Cardiac fibroblast (primary cell): ENCODE measurements around the gene CYP11A1.

Experiments
- DNase-seq, 2 donors: peaks; one replicate each; pipeline versions ENCODE4 v3.0.0 to v3.0.0-alpha.2; 2010; ENCODE audit warnings: low read depth in 2 of 2
- H3K4me3 ChIP-seq, 2 donors: replicated peaks in 1 of 2; 1 replicate in 1 of 2; 2 replicates in 1 of 2; pipeline ENCODE4 v1.5.1; 2011; ENCODE audit warnings: low read depth in 2 of 2, low read length in 2 of 2, mild to moderate bottlenecking in 2 of 2, moderate library complexity in 1 of 2
- TF ChIP-seq, protein P1 (sequence below): IDR thresholded peaks from one replicate; pipeline ENCODE4 v1.5.1; 2011; ENCODE audit warnings: low read depth, mild to moderate bottlenecking, low read length, inconsistent platforms

The CYP11A1 gene

GRCh38 chr15:74336061-74337005 is 31.1 kb downstream of the CYP11A1 start:
- TF ChIP-seq, protein P1, sequence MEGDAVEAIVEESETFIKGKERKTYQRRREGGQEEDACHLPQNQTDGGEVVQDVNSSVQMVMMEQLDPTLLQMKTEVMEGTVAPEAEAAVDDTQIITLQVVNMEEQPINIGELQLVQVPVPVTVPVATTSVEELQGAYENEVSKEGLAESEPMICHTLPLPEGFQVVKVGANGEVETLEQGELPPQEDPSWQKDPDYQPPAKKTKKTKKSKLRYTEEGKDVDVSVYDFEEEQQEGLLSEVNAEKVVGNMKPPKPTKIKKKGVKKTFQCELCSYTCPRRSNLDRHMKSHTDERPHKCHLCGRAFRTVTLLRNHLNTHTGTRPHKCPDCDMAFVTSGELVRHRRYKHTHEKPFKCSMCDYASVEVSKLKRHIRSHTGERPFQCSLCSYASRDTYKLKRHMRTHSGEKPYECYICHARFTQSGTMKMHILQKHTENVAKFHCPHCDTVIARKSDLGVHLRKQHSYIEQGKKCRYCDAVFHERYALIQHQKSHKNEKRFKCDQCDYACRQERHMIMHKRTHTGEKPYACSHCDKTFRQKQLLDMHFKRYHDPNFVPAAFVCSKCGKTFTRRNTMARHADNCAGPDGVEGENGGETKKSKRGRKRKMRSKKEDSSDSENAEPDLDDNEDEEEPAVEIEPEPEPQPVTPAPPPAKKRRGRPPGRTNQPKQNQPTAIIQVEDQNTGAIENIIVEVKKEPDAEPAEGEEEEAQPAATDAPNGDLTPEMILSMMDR: no peak
- peak; percentile 45 to 55 for DNase-seq
- no peak overlapping the region for H3K4me3 ChIP-seq

DNA sequence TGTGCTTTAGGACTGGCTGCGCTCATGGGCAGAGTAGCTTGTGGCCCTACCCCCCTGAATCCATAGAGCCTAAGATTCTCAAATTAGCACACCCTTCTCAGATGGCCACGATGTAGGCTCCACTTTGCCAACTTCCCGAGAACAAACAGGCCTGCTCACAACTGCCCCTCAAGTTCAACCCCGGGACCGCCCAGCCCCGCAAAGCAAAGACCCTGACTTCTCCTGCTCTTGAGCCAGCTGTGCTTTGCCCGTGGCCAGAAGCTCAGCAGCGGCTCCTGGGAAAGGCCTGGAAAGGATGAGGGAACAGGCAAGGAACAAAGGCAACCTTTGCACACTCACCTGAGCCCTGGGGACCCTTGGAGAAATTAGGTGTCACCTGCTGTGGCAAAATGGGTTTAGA is 32.0 kb downstream of the CYP11A1 start:
- no peak overlapping the region for H3K4me3 ChIP-seq
- DNase-seq: no peak
- TF ChIP-seq, protein P1: no peak

DNA sequence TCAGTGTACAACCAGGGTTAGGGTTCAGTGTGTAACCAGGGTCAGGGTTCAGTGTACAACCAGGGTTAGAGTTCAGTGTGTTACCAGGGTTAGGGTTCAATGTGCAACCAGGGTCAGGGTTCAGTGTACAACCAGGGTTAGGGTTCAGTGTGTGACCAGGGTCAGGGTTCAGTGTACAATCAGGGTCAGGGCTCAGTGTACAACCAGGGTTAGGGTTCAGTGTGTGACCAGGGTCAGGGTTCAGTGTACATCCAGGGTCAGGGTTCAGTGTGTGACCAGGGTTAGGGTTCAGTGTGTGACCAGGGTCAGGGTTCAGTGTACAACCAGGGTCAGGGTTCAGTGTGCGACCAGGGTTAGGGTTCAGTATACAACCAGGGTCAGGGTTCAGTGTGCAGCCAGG is 33.3 kb downstream of the CYP11A1 start:
- no peak for DNase-seq
- H3K4me3 ChIP-seq: no peak overlapping the region
- TF ChIP-seq, protein P1: no peak

DNA sequence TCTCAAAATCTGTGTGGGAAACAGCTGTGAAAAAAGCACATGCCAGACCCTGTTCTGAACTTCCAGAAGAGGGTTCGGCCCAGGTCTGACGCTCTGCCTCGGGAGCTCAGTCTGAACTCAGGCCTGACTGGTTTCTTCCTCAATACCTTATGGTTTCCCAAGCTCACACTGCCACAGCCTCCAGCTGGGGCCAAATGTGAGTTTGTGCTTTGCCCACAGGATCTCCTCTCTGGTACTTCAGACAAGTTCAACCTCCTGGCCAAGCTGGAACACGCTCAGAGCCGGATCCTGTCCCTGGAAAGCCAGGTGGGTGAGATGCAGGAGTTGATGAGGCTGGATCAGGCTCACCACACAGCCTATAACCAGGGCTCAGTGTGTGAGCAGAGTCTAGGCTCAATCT is 33.8 kb downstream of the CYP11A1 start:
- DNase-seq: no peak
- TF ChIP-seq, protein P1: no peak

DNA sequence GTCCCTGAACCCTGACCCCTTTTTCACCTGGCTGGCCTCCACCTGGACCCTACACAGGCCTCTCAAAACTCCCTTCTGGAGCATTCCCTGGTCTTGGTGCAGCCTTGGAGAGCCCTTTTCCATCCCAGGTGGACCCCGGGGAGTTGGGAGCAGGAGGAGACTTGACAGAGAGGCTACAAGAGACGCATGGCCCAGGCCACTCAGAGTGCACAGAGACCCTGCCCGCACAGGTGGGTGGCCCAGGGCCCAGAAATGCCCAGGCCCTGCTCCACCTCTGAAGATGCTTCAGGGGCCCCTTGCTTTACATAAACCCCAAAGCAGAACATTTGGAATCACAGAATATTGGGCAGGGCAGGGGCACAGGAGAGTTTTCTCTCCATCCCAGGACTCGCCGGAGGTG is 34.4 kb downstream of the CYP11A1 start:
- H3K4me3 ChIP-seq: no peak overlapping the region
- TF ChIP-seq, protein P1: no peak
- DNase-seq: no peak

More for the DNA sequence above, 33.8 kb downstream of the CYP11A1 start:
- H3K4me3 ChIP-seq: no peak overlapping the region

DNA sequence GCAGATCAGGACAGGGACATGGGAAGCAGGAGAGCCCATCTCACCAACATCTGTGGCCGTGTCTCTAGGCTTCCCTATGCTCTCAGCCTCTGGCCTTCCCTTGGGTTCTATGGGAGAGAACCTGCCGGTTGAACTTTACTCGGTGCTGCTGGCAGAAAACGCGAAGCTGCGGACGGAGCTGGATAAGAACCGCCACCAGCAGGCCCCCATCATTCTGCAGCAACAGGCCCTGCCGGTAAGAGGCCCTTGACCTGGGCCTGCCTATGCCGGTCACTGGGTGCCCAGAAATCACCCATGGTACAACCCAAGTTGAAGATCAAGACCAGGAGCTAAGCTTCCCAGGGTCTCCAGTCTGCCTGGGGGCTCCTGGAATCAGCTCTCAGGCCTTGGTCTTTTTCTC is 34.8 kb downstream of the CYP11A1 start:
- no peak for DNase-seq
- H3K4me3 ChIP-seq: no peak overlapping the region
- TF ChIP-seq, protein P1: no peak
